Neuron (in vitro differentiated cells): Measurements from ENCODE around the gene MAPKAPK2.

Source experiments
- H2AFZ ChIP-seq: one replicate; pipeline ENCODE4 v1.6.1; 2013; ENCODE audit warnings: low read depth, mild to moderate bottlenecking, inconsistent platforms, low read length, moderate library complexity
- H3K27me3 ChIP-seq: one replicate; pipeline ENCODE4 v1.6.1; 2013; ENCODE audit warnings: low read length; ENCODE audit not compliant: insufficient read depth
- H3K36me3 ChIP-seq: one replicate; pipeline ENCODE4 v1.6.1; 2013; ENCODE audit warnings: low read length; ENCODE audit not compliant: insufficient read depth
- H3K4me1 ChIP-seq: one replicate; pipeline ENCODE4 v1.6.1; 2013; ENCODE audit warnings: low read length; ENCODE audit not compliant: insufficient read depth
- H3K4me3 ChIP-seq: 2 replicates; pipeline ENCODE4 v1.5.1; 2013; ENCODE audit warnings: mild to moderate bottlenecking, low read length, moderate library complexity
- H3K9me3 ChIP-seq: one replicate; pipeline ENCODE4 v1.6.1; 2013; ENCODE audit warnings: low read length

MAPKAPK2 gene

DNA sequence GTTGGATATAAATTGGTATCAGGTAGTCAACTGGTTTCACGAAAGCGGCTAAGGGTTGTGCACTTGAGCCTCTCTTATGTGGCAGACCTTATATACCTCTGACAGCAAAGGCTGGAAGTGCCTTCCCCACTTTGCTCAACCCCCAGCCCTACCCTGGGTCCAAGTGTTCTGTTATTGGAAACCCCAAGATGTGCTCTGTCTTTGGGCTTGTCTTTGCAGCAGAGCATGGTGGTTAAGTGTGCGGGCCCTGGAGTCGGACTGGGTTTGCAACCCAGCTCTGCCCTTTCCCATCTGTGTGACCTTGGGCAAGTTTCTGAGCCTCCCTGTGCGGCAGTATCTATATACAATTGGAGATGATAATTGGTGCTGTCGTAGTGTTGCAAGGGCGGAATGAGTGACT is 98.8 kb downstream of the MAPKAPK2 start:
- H3K4me1 ChIP-seq, result no peaks in the 10 kb centered on the region
- no peaks in the 10 kb centered on the region for H3K9me3 ChIP-seq

More for the DNA sequence above, 98.8 kb downstream of the MAPKAPK2 start:
- Histone ChIP-seq H3K27me3 (peaks cover 24% of the 10 kb centered on the region), H2AFZ (no peak overlapping the region), H3K36me3 (no peaks in the 10 kb centered on the region), H3K4me3 (no peak overlapping the region)
